ENCODE results near the gene CPVL.

Gene CPVL
- total RNA-seq = 0 to 0.18 reads per million in 2 experiments

DNA sequence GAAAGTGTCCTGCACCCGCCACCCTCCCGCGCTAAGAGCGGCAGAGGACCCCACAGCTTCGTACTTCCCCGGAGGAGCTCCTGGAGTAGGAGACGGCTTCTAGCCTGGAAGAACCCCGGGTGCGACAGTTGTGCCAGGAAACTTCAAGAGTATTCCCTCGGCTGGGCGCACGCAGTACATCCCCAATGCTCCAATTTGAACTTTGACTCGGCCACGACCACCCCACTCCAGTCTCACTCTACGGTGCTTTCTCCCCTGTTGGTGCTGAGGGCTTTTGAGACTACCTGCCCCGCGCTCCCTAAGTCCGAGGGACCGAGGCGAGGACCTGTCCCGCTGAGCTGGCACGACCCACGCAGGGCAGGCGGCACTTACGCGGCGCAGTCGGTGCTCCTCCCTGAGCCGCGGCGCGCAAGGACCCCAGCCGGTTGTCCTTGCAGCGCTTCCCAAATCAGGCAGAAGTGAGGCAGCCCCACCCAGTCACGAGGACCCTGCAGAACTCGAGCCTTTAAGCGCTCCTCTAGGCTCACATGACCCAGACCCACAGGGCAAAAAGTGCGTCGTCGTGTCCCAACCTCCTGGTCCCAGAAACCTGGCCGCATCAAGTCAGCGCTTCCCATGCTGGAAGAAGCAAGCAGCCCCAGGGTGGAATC lies at the start of gene CPVL:
TSS of gene CPVL (minus strand) at position 481 of the 650 bp plus-strand sequence. CDS start 25,476 bp downstream, outside the sequence.
- DNase-seq (ENCODE audit: low read depth) = no peak

- peak; percentile 15 for DNase-seq (ENCODE audit: low read depth)
Measured at GRCh38 chr7:29194594-29195427, 48.5 kb upstream of the CPVL start, which contains the start of gene CHN2. TSS of gene CHN2 (plus strand) at chr7:29194775.

DNA sequence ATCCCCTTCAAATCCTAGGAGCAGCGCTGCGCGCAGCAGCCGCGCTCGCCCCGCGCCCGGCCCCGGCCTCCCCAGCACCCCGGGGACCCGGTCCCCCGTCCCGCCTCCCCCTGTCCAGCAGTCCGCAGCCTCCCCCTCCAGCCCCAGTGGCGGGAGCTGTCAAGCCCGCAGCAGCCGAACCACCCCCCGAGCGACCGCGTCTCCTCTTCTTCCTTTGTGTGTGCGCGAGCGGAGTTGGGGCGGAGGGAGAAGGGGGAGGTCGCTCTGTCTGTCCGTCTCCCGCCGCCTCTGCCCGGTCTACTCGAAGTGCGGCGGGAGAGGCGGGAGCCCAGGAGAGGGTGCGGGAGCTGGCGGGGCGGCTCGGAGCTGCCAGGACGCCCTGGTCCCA lies 47.9 kb upstream of the CPVL start:
- no peak for DNase-seq (ENCODE audit: low read depth)

DNA sequence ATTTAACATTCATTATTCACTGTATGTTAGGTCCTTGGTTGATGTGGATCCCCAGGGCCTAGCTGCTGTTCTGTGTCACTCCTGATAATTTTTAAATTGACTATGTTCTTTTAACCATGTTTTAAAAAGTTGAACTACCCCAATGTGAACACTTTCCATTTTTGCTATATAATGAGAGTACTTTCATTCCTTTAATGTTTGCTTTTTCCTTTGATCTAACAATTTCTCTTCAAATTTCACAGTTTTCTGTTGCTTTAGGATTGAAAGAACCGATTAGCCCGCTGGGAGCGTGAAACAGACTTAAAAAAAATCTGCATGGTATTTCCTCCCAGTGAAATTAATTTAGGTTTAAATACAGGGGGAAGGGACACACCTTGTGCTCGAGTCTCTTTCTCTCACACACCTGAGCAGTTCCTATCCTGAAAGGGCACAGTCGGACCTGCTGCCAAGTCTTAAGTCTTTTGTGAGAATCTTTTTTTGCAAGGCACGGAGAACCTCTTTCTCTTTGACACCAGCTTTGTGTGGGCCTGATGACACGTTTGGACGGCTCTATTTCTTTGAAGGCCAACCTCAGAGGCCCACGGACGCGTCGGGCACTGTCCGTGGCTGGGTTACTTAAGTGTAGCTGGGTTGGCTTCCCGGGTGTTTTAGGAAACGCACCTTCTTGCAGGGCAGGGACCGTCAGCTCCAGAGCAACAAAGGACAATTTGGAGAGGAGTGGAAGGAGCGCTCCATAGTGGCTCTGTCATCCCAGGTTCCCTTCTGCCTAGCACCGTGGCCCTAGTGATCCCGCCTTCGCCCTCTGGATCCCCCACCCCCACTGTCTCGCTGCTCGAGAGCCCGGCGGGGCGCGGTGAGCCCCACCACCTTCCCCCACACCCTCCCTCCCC lies 47.2 kb upstream of the CPVL start:
- no peak for DNase-seq (ENCODE audit: low read depth)

GRCh38 chr7:29192811-29193210 lies 46.5 kb upstream of the CPVL start:
- no peak for DNase-seq (ENCODE audit: low read depth)

DNA sequence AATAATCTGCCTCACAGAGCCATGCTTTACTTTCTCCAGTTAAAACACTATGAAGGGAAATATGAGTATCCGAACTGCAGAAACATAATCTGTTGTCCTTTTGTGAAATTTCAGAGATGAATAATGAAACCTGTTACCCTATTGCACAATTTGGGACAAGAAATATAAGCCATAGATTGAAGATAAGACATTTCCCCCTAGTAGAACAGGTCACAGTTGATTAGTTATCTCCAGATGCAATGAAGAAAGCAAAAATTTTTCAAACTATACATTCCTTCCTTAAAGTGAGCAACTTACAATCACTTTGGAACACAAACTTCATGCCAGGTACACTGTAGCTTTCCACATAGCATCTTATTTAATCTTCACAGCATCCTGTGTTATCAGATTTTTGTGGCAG lies 46.0 kb upstream of the CPVL start:
- DNase-seq (ENCODE audit: low read depth) = no peak

- DNase-seq (ENCODE audit: low read depth) = no peak
Measured at GRCh38 chr7:29190349-29191045, 44.2 kb upstream of the CPVL start.

DNA sequence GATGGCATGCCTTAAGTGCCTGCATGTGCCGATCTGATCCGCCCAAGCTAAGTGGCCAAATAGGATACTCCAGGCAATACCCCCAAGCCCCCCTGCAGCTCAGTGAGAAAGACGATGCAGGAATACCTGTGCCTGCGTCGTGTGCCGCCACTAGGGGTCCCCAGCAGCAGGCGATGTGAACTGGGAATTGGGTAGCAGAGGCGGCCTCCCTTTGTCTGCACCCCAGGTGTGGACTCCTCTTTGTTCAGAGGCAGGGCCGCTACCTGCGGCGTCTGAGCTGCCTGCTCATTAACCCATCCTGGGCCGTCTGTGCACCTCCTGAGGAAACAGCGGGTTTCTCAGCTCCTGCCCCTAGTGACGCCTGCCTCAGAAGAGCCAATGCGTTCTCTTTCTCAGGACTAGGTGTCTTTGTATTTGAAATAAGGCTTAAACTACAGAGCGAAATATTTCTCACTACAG lies 43.4 kb upstream of the CPVL start:
- peak; percentile 15 for DNase-seq (ENCODE audit: low read depth)

- DNase-seq (ENCODE audit: low read depth) = no peak
Measured at GRCh38 chr7:29185613-29186012, 39.3 kb upstream of the CPVL start.

GRCh38 chr7:29184599-29184998 lies 38.3 kb upstream of the CPVL start:
- DNase-seq (ENCODE audit: low read depth) = no peak

- no peak for DNase-seq (ENCODE audit: low read depth)
Measured at GRCh38 chr7:29179115-29179514, 32.8 kb upstream of the CPVL start.

- DNase-seq (ENCODE audit: low read depth) = no peak
Measured at GRCh38 chr7:29177963-29178600, 31.7 kb upstream of the CPVL start.

GRCh38 chr7:29173458-29173857 lies 27.1 kb upstream of the CPVL start:
- no peak for DNase-seq (ENCODE audit: low read depth)

- no peak for DNase-seq (ENCODE audit: low read depth)
Measured at GRCh38 chr7:29170781-29171180, 24.4 kb upstream of the CPVL start.

- no peak for DNase-seq (ENCODE audit: low read depth)
Measured at GRCh38 chr7:29167721-29168120, 21.4 kb upstream of the CPVL start.

- no peak for DNase-seq (ENCODE audit: low read depth)
Measured at GRCh38 chr7:29163854-29164253, 17.5 kb upstream of the CPVL start.

DNA sequence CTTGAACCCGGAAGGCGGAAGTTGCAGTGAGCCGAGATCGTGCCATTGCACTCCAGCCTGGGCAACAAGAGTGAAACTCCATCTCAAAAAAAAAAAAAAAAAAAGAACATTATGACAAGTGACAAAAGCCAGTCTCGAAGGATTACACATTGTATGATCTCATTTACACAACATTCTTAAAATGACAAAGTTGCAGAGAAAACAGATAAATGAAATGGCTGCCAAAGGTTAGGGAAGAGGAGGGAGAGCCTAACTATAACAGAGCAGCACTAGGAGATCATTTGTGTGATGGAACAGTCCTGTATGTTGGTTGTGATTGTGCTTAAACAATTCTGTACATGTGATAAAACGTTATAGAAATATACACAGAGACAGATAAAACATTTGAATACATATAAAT lies 16.2 kb upstream of the CPVL start:
- DNase-seq (ENCODE audit: low read depth) = no peak

GRCh38 chr7:29161231-29161630 lies 14.9 kb upstream of the CPVL start:
- no peak for DNase-seq (ENCODE audit: low read depth)

GRCh38 chr7:29160080-29160479 lies 13.7 kb upstream of the CPVL start:
- DNase-seq (ENCODE audit: low read depth) = no peak

GRCh38 chr7:29158795-29159423 lies 12.6 kb upstream of the CPVL start:
- DNase-seq (ENCODE audit: low read depth) = no peak

All from T follicular helper cell (primary cell).